Measurements from ENCODE around the gene ST6GALNAC3.
"Not testable (repeated sequence)": the region's sequence is repeated elsewhere in the genome, so short reads cannot be mapped to it uniquely, and the experiment has no call there.

Gene ST6GALNAC3

DNA sequence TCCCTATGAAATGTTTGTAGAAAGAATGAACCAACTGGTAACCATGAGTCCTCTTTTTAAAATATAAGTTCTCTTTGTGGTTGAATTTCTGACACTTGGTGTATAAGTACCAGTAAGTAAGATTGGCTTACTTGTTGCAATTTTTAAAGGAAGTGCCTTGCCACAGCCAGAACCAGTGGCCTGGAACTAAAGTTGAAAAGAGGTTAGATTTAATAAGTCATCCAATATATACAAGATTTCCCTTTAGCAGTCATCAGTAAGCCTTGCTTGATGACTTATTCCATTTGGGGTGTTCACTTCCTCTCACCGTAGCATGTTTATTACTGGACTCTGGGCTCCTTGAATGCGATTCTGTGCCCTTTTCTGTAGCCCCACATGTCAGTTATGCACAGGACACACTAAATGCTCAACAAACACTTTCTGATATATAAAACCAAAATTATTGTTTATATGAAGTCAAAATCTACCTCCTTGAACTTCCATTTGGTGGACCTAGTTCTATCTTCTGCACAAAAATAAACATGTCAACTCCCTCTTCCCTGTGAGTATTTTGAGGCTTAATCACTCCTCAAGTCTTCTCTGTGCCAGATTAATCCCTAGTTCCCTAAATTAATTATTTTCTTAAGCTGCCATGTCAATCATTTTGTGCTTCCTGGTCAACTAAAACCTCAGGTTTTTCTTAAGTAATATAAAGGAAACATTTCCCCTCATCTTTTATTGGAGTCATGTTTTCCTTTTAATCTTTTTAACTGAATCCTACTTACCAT is 218.1 kb downstream of the ST6GALNAC3 start:
- DNase-seq: no peak

DNA sequence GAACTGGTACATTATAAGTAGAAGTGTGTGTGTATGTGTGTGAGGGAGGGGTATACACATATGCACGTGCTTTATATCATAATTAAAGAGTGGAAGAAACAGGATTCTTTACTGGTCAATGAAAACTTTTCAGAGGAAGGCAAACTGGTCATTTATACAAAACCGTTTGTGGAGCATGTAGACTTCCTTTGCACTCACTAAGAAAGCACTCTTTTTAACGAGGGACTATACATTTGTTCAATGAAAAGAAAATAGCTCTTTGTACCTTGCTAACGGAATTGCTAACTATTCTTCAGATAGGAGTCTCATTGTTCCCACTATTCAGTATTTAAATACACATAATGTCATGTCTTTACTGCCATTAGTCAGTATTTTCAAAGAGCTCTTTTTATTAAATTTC is 219.3 kb downstream of the ST6GALNAC3 start:
- no peak for DNase-seq

DNA sequence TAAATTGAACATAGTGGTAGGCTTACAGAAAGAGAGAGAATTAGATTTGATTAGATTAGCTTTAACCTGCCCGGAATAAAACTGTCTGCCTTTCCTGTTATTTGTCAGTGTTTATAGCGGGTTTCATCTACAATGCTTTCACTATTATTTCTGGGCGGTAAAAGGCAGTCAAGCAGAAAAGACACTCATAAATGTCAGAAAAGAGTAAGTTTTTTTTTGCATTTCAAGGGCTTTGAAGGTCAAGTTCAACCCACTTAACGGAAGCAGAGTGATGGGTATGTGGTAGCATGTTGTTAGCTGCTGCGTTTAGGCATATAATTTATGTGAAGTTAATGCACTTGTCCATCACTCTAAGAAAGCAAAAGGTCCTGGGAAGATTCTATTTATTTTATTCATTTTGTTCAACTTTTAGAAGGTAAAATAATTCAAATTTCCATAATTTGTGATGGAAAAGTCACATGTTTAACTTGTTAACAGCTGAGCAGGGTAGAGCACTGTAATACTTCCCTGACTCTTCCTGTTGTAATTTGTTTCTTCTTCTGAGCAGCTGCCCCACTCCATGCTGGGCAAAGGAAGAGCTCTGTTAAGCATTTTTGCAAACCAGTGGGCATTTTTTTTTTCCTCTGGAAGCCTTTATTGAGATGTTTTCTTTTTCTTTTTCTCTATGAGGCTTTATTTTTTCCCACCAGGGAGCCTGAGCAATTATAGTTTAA is 220.1 kb downstream of the ST6GALNAC3 start:
- DNase-seq: no peak

DNA sequence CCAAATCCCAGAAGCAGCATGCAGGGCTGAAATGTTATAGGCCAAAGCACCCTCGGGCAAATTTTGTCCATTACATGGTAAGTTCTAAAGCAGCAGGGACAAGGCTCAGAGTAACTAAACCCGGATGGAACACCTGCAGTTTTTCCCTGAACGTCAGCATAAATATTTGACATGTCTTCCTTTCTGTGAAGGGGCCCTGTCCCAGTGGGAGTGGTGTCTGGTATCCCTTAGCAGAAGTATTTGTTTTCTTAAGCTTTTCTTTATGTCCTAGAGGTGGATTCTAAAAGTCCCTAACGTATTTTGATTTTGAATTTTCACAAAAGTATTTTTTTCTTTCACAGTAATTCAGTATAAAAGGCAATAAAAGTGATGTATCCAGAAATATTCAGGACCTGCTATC is 223.9 kb downstream of the ST6GALNAC3 start:
- DNase-seq: no peak

DNA sequence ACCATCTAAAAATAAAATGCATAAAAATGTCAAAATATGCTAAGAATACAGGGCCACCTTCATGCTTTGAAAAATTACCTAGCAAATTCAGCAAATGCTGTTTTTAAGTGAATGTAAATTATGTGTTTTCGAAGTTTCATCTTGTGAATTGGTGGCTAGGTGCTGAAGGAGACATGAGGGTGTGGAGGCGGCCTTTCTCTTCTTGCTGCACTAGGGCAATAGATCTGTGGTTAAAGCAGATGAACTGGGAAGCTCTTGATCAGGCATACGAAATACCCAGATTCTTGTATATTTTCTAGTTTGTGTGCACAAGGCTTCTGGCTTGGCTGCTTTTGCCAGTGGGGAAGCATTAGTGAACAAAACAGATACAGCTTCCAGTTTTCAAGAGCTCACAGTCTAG is 224.5 kb downstream of the ST6GALNAC3 start:
- no peak for DNase-seq

DNA sequence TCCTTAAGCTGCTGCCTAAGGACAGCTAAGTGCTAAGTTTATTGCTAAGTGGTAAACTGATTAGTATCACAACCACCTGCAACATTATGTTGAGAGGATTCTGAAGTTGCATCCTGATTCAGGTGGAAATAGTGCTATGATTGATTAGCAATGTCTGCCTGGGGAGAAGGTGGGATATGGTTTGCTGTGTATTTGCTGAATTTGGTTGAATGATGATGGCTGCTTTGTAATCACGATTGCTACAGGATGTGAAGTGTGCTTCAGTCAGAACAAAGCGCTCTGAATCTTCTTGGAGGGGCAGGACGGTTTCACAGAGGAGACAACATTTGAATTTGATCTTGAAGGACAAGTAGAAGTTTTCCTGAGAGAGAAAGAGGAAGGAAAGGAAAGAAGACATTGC is 226.0 kb downstream of the ST6GALNAC3 start:
- no peak for DNase-seq

DNA sequence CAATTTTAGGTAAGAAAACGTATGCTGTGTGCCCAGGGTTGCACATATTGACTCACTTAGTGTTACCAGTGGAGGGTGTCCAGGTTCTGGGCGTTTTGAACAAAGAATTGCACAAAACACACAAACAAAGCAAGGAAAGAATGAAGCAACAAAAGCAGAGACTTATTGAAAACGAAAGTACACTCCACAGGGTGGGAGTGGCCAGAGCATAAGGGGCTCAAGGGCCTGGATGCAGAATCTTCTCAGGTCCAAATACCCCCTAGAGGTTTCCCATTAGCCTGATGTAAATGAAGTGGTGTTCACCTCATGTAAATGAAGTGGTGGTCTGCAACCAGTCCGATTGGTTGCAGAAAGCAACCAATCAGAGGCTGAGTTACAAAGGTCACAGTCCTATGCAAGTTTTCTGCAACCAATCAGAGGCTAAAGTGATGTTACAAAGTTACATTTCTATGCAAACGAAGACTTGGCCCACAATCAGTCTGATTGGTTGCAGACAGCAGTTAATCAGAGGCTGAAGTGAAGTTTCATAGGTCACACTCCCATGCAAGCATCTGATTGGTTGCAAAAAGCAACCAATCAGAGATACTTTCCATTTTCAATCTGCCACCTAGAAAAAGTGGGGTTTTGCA is 228.3 kb downstream of the ST6GALNAC3 start:
- no peak for DNase-seq

DNA sequence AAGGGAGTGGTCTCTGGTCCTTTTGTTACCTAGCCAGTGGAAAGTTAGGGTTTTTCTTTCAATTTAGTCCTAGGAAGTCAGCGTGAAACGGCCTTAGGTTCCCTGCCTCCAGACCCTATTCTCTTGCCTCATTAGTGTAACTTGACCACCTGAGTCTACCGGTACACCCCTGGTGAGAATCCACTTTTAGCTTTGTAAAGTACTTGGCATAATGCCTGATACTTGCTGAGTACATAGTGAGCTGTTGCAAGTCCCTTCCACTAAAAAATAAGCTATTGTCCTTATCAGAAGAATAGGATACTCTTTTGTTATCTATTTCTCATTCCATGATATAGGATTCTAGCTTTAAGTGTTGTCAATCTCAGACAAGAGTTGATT is 228.8 kb downstream of the ST6GALNAC3 start:
- DNase-seq: no peak

DNA sequence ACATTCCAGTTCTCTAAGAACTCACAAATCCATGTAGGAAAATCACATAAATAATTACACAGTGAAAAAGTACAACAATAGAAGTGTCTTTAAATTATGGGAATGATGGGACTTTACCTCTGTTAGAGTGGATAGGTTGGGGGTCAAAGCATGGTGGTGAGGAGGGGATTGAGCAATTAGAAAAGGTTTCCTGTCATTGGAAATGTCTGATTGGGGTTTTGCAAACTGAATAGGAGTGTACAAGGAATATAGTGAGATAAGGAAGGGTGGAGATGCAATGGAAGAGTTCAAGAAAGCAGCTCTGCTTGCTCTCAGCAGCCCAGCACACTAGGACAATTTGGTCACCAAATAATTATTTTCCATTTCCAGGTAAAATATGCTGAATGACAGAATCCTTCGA is 238.8 kb downstream of the ST6GALNAC3 start:
- DNase-seq: no peak

DNA sequence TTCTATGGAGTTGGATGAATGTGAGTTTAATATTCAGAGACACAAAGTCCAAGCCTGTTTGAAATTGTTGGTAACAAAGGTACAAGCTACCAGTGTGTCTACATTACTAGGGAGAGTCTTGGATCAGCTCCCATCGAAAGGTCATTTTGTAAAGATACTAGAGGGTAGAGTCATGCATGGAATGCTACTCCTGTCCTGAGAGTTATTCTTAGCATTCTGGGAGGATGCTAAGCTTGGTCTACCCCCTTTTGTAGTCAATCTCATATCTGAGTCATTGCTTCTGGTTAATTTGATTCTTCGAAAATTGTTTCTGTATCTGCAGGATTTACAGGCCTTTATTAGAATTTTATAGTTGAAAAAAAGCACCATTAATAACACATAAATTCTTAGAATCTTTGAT is 240.2 kb downstream of the ST6GALNAC3 start:
- DNase-seq: no peak

DNA sequence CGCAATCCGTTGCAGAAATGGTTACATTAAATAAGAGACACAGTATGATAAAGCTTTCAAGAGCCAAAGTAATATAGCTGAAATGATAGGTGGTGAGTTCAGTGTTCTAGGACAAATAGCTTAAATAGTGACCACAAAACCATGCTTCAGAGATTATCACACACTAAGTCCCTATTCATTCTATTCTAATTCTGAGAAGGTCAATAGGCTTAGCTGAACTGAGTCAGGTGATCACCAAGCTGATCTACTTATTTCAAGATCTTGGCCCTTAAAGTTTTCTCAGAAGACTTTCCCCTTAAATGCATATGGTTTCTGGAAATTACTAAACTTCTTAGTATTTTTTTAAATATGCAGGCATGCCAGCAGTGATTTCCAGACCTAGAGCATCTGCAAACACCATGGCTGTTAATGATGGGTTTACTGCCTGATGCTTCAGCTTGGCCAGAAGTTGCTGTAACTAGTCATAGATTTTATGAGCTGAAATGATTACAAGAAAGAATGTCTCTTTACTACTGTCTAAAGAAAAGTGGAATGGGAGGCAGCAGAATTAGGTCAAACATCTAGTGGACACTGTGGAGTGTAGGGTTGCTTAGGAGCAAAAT is 242.9 kb downstream of the ST6GALNAC3 start:
- no peak for DNase-seq

DNA sequence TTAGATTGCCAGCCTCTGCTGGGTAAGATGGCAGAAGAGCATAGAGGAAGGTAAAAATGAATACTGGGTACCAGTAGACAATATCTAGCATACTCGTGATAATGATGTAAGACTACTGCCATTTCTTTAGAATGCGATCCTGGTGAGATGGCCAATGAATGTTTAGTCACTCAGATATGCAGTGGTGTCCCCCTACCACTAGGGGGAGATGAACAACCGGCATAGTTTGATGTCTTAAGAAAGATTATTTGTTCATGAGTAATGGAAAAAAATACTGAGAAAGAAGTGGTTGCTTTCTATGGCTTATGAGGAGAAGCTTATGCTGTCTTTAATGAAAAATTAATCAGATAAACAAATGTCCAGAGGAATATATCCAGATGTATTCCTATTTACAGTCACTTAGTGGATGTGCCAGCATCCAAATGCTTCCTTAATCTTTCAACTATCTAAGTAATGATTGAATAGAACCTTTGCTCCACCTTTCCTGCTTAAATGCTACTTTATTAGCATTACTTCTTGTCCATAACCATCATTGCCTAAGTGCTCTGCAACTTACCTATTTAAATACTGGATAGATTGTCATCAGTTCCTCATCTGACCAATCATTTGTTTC is 256.6 kb downstream of the ST6GALNAC3 start:
- DNase-seq: peak; percentile 59 to 71

DNA sequence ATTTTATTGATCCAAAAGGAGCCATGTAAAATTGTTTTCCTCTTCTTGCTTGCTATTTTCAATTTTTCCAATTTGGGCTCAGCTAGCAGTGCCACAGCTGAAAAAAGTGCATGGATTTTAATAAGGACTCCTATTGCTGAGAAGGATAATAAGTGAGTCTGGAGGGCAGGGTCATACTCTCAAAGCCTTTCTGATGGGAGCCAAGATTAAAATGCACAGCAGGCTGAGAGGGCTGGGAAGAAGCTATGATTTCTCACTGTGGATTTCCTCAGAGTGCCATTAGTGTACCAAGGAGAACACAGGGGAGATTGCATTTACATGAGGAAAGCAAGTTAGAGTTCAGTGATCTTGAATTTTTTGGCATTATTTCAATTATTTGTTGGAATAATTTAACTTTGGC is 261.3 kb downstream of the ST6GALNAC3 start:
- no peak for DNase-seq

DNA sequence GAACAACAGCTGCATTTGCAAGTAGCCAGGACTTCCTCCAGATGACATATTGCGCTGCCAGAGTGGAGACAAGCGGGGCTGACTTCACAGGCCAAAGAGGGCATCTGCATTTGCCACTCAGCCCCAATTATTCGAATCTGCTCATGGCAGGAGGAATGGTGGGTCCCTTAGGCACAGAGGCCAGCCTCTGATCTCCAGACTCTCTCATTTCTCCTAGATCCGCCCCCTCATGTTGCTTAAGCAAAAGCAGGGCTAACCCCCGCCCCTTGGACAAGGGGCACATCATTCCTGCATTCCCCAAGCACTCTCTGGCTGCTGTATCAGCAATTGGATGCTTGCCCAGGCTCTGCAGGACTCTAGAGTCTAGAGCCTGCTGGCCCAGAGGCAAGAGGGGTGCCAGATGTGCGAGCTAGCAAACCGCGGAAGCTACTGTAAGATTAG is 262.4 kb downstream of the ST6GALNAC3 start:
- DNase-seq: no peak

DNA sequence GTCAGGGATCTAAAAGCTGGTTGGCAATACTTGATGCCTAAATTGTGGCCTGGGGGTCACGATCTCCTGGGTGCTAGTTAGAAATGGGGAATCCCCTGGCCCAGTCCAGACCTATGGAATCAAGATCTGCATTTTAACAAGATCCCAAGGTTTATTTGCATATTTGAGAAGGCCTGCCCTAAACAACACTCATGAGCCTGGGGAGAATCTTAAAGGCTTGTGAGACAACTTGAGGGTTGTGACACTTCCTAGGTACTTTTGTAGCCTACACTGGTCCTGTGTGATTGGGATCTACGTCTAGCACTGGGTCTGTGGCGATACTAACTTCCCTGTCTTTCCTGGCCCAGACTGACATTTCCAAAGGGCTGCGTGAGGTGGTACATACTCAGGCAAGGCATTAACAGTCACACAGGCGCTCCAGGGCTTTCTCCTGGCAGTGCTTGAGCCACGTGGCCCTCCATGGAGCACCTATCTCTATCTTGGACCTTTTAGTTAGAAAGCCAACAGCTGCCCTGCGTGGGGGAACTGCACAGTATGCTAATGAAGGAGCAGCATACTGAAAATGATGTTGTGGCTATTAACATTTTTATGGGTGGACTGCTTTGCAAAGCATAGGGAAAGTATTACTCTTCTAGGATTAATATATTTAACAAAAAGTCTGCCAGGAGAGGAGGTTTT is 263.1 kb downstream of the ST6GALNAC3 start:
- DNase-seq: no peak

DNA sequence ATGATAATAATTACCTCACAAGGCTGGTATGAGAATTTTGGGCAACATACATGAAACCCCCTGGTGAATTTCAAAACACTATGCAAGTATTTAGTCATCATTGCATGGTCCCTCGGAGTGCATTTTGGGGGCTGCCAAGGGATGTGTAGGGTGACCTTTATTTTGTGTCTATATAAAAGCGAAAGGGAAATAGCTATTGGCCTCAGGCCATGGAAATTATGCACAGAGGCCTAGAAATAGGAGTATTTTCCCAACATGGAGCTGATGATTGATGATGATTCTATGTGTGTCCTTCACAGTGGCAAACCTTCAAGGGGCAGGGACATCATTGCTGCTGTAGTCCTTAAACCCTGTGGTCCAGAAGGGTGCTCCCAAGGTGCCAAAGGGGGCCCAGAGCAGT is 265.5 kb downstream of the ST6GALNAC3 start:
- DNase-seq: no peak

DNA sequence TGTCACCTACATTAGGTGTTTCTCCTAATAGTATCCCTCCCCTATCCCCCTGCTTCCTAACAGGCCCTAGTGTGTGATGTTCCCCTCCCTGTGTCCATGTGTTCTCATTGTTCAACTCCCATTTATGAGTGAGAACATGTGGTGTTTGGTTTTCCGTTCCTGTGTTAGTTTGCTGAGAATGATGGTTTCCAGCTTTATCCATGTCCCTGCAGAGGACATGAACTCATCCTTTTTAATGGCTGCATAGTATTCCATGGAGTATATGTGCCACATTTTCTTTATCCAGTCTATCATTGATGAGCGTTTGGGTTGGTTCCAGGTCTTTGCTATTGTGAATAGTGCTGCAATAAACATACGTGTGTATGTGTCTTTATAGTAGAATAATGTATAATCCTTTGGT is 267.3 kb downstream of the ST6GALNAC3 start:
- not testable (repeated sequence) for DNase-seq

DNA sequence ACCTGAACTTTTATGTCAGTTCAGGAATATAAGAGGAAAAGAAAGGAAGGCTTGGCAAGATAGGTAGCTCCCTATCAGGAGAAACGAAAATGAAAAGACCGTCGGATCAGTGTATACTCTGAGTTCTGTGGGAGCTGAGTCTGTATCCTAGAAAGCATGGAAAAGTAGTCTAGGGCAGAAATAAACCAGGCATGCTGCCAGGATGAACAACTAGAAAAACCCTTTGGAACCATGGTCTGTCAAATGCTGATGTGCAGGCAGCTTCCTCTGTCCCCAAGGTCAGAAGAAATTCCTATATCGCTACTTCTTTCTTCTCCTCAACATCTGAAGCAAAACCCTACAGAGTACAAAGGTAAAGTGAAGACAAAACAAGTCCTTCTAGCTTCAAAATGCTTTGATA is 268.8 kb downstream of the ST6GALNAC3 start:
- no peak for DNase-seq

DNA sequence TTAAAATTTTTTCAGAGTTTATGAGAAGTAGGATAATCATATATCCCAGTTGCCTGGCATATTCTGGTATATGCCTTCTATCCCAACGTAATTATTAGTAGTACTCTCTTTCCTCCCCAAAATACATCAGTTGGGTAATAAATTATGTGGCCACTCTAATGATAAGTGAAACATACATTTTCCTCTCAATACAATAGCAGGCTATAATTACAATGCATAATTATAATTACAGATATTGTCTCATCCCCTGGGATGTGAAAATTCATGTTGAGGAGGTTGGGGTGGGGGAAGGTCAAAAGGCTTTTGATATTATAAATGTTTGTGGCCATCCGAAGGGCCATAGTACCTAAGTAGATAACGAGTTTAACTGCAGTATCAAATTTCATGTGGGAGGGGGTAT is 277.1 kb downstream of the ST6GALNAC3 start:
- no peak for DNase-seq

DNA sequence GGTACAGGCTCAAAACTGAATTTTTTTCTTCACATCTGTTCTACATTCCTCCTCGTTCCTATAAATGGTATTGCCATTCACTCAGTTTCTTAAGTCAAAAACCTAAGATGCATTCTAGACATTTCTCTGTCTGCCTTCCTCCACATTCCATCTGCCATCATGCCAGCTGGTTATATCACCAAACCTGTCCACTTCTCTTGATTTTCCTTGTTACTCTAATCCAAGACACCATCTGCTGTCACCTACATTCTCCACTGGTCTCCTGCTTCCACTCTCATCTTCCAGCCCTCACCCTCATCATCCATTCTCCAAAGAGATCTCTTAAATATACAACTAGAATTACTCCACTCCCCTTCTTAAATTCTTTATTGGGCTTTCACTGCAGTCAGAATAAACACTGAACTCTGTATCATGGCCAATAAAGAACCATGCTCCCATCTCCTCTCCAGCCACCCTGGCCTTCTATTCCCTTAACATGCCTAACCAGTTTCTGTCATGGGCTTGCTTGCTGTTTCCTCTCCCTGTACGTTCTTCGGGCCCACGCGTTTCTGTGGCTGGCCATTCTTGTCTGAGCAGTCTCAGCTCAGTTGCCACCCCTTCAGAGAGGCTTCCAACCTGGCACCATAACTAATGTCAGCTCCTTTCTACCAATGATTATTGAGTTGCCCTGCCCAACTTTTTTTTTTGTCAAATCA is 278.3 kb downstream of the ST6GALNAC3 start:
- no peak for DNase-seq

DNA sequence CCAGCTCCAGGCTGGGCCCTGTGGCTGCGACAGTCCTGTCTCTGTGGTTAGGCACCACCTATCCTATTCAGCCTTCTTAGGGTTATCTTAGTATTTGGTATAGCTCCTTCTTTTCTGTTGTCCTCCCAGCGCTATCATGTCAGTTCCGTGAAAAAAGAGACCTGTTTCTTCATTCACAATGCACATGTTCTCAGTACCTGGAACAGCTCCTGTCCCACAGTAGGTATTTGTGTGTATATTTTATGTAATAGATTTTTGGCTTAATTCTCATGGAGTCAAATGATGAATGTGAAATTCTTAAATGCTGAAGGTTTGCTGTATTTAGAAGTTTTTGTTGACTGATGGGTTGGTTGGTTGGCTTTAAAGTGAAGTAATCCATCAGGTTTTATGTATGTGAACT is 279.7 kb downstream of the ST6GALNAC3 start:
- no peak for DNase-seq

DNA sequence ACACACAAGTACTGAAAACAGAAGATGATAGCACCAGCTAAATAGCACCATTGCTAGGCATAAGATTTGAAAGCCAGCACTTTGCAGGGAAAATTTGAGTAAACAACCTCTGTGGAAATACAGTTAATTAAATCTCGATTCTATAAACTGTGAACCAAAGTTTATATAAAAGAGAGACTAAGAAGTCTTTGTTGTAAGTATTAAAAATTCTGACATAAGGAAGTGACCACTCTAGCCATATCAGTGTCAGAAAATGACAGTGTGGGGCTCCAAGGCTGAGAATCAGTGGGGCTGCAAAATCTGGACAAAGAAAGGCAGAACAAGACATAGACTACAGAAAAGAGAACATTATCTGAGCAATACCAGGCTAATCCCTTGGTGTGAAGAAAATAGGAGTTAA is 292.2 kb downstream of the ST6GALNAC3 start:
- DNase-seq: no peak

All from Kasumi-1 (cell line).